NCI-H1436 (cell line): ENCODE data around the gene IMPACT.

Experiments
- DNase-seq: peaks from one replicate; lab custom pipeline; 2025; lab: John Stamatoyannopoulos, UW

The IMPACT gene

DNA sequence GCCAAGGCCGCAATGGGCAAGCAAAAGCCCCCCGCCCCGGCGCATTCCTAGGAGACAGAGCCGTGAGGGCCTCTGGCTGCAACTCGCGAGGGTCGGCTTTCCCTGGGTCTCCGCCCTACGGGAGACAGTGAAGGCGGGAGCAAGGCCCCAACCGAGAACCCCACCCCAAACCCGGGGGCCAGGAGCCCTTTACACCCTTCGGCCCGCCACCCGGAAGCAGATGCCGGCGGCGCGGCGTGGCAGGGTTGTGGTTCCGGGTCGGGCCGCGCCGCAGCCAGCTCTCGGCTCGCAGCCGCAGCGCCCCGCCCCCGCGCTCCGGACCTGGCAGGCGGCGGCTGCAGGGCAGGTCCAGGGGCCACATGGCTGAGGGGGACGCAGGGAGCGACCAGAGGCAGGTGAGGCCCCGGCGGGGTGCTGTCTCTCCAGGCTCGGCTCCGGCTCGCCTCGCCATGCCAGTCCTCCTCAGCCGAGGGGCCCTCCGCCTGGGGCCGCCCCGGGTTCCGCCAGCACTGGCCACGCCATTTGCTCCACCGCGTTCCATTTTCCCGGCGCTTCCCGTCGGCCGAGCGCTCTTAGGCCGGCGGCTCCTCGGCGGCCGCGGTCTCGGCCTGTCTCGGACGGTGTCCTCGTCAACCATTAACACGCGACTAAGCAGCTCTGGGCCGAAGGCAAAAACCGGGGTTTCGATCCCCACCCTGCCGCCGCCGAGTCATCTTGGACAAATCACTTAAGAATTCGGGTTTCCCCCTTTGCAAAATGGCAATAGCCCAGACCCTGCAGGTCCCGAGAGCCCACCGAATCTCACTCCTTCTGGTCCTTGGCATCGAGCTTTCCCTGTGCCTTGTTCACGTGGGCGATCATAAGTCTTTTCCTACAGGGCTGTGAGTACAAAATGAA is at the start of gene IMPACT:
IMPACT (plus strand) TSS at position 273 of the 897 bp plus-strand sequence; CDS start at position 360, 87 bp downstream.
- peak; percentile 76 for DNase-seq

DNA sequence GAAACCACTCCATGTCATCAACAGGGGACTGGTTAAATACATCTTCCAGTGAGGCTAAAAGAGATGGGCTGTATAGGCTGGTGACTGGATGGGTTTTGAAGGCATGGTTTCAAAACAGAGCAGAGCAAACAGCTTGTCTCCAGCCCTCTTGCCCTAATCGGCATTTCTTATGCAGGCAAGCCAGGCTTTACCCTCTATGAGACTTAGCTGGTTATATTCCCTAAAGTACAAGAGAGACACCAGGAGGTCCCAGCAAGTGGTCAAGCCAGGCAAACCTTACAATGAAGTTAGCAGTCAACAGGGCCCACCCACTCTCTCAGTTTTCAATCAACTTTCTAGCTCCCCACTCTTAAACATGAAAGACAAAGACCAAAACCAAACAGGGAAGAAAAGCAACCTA is 47.9 kb upstream of the IMPACT start:
- DNase-seq, result no peak

- DNase-seq, result no peak
Observed at GRCh38 chr18:24380163-24380747, 46.2 kb upstream of the IMPACT start.

DNA sequence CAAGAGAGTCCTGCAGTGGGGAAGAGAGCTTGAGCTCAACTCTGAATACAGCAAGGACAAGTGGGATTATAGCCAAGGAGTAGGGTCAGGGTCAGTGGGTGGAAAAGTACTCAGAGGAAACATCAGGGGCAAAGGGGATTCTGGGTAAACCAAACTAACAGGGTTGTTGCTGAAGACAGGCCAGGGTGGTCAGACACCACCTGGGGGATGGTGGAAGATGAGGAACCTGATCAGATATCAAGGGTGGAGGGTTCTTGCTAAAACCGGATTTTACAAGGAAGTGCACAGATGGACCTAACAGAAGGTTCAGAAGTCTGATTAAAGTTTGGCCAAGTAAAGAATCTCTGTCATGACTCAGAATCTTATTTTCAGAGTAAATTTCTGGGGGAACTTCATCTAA is 45.3 kb upstream of the IMPACT start:
- DNase-seq, result no peak

DNA sequence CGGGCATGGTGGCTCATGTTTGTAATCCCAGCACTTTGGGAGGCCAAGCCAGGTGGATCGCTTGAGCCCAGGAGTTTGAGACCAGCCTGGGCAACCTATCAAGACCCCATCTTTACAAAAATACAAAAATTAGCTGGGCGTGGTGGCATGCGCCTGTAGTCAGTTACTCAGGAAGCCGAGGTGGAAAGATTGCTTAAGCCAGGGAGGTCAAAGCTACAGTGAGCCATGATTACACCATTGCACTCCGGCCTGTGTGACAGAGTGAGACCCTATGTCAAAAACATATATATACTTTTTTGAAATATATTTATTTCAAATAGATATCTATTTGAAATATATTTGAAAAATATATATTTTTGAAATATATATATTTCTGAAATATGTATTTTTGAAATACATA is 39.8 kb upstream of the IMPACT start:
- DNase-seq, result no peak

GRCh38 chr18:24388957-24389356 is 37.5 kb upstream of the IMPACT start:
- no peak for DNase-seq

DNA sequence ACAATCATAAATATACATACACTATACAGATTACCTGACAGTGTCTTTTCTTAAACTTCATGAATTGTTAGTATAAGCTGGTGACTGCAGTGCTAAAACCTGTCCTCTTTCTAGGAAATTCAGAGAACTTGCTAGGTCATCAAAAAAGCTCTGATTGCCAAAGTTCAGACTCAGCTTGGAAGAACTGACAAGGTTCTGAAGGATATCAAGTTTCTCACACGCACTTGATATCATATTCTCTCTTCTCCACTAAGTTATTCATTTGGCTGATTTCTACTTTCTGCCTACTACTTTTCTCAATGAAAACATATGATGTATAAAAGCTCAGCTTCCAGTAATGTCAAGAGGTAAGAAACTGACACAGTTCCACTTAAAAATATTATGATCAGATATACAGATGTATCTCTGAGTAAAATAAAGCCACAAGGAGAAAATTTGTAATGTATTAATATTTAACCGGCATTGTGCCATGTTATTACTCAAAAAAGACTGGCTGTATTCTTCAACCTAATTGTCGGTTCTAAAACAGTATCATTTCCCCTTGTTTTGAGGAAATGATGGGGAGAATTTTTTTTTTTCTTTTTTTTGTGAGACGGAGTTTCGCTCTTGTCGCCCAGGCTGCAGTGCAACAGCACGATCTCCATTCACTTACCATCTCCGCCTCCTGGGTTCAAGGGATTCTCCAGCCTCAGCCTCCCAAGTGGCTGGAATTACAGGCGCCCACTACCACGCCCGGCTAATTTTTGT is 31.2 kb upstream of the IMPACT start:
- no peak for DNase-seq

GRCh38 chr18:24396082-24396633 is 30.3 kb upstream of the IMPACT start:
- no peak for DNase-seq

DNA sequence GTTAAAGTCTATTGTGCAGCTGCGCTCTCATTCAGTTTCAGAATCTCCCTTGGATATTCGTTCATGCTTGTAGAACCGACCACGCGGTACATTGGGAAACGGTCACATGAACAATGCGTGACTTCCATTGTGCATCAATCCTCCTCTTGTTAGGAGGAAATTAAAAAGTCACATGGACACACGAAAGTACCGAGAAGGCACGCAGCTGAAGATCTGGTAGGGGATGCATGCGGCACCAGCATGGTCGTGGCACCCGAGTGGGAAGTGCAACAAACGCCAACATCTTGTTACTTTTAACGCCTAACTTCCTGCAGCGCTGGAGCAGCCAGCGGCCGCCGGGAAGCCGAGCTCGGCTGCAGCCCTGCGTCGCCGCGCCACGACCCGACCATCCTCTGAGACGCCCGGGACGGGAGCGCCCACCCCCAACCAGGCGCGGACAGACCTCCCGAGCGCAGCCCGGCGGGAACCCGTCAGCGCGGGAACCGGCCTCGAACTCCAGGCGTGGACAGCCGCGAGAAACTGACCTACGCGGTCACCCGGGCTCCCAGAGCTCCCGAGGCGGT is 29.3 kb upstream of the IMPACT start:
- DNase-seq, result peak; percentile 59

GRCh38 chr18:24397694-24398368 is 28.6 kb upstream of the IMPACT start, which contains the start of gene OSBPL1A:
TSS of gene OSBPL1A (minus strand) at chr18:24397824. CDS start at chr18:24377533, 20,291 bp downstream.
- peak; percentile 94 for DNase-seq

- no peak for DNase-seq
Observed at GRCh38 chr18:24398540-24398939, 27.9 kb upstream of the IMPACT start.

- no peak for DNase-seq
Observed at GRCh38 chr18:24400587-24400986, 25.9 kb upstream of the IMPACT start.

DNA sequence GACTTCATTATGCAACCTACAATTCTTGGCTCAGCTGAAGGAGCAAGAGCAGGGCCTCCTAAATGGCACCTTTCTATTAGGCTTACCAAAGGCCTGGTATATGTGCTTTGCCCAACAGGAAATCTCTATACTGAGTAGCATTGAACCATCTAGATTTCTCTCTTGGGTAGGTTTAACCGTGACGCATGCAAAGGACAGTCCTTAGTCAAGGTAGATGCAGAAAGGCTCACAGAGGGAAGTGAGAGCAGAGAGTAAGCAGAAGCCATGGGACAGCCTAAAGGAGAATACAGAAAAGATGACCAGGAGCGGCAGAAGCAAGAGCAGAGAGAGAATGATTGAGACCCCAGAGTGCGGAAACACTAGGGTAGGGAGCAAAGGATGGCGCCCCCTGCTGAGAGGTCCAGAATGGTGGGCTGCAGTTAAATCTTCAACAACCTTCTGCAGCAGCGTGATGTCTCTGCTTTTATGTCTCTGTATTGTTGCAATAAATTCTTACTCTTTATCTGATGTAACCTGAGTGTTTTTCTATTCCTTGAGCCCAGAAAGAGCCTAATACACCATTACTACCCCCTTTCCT is 24.2 kb upstream of the IMPACT start:
- no peak for DNase-seq

- no peak for DNase-seq
Observed at GRCh38 chr18:24403076-24403475, 23.4 kb upstream of the IMPACT start.

GRCh38 chr18:24404591-24404990 is 21.9 kb upstream of the IMPACT start:
- DNase-seq, result no peak

DNA sequence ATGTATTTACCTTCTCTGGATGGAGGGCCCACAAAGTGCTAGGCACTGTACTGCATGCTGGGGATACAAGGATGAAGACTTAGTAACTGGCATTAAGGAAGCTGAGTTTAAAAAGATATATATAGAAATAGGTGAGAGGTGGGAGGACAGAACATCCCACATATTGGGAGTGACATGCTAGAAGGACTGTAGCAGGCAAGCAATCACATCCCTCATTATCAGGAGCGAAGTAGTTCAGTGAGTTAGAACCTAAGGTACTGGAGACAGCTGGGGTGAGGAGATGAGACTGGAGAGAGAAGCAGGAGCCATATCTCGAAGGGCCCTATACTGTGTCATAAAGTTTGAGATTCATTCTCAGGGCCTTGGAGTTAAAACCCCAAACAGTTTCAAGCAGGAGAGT is 18.0 kb upstream of the IMPACT start:
- no peak for DNase-seq

GRCh38 chr18:24413148-24413547 is 13.3 kb upstream of the IMPACT start:
- no peak for DNase-seq

DNA sequence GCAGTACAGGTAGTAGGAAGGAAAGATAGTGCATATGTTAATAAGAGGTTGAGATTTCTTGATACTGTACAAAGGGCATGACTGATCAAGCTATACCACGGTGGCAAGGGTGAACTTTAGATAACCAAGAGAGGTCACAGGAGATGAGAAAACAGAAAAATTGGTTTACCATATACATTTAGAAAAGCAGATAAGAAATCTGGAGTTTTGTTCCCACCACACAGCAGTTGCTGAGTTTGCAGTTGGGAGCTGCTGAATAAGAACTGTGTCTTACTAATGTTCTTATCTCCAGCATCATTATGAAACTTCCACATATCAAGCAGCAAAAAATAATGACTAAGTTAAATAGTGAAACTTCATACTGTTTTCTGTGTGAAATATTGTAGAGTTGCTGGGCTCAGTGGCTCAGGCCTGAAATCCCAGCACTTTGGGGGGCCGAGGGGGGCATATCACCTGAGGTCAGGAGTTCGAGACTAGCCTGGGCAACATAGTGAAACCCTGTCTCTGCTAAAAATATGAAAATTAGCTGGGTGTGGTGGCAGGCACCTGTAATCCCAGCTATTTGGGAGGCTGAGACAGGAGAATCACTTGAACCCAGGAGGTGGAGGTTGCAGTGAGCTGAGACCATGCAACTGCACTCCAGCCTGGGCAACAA is 12.0 kb upstream of the IMPACT start:
- DNase-seq, result no peak

DNA sequence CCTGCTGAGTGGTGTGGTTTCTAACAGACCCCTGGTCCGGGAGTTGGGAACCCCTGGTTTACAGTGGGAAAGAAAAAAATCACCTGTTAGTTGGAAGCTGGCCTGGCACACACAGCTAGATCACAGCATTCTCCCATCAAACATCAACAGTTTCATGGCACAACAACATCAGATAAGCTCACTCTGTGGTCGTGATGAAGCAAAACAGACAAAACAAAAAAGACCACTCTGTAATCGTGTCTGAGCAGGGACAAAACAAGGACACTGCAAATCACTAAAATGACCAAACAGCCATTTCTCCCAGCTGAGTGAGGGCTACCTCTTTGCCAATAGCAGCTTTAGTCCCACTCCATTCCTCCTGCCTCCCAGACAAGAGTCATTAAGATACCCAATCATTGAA is 9.0 kb upstream of the IMPACT start:
- DNase-seq, result no peak

GRCh38 chr18:24420551-24420950 is 5.9 kb upstream of the IMPACT start:
- no peak for DNase-seq

- no peak for DNase-seq
Observed at GRCh38 chr18:24421831-24422230, 4.6 kb upstream of the IMPACT start.
